NCI-H510A (cell line): Measurements from ENCODE around the gene UQCC5.

ENCODE experiments used
- DNase-seq: peaks from one replicate; lab custom pipeline; 2025; lab: John Stamatoyannopoulos, UW

UQCC5 gene

DNA sequence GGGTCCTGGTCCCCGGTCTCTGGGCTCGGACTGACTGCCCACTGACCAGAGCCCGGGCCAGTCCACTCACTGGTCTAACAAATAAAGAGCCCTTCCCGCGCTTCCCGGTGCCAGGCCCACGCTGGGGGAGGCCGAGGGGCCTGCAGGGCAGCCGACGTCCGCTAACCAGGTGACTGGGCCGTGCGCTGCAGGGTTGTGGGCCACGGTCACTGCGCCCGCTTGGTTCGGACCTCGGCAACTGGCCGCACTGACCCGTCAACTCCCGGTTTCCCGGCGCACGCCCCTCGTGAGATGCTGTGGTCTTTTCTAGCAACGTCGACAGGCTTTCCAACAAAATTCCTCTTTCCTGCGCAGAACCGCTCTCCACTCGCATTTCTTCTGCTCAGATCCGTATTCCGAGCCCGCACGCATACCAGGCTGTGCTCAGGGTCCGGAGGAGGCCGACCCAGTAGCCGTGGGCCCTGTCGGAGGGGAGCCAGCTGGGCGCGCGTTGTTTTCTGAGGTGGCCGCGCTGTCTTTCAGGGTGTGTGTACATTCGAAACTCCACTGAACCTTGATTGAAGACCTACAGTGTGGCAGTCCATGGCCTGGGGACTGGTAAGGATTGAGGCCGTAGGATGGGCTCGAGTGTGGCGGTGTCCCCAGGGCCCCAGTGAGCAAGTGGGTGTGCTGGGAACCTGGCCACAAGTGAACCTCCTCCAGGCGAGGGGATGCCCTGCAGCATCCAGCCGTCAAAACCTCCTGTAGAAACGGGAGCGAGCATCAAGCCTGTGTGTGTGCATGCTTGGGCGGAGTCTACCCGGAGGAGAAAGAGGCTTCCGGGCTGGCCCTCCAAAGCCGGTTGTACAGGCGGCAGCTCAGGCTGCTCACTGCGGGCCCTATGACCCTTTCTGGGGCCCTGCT is 1.9 kb upstream of the UQCC5 start:
- peak; percentile 59 for DNase-seq

DNA sequence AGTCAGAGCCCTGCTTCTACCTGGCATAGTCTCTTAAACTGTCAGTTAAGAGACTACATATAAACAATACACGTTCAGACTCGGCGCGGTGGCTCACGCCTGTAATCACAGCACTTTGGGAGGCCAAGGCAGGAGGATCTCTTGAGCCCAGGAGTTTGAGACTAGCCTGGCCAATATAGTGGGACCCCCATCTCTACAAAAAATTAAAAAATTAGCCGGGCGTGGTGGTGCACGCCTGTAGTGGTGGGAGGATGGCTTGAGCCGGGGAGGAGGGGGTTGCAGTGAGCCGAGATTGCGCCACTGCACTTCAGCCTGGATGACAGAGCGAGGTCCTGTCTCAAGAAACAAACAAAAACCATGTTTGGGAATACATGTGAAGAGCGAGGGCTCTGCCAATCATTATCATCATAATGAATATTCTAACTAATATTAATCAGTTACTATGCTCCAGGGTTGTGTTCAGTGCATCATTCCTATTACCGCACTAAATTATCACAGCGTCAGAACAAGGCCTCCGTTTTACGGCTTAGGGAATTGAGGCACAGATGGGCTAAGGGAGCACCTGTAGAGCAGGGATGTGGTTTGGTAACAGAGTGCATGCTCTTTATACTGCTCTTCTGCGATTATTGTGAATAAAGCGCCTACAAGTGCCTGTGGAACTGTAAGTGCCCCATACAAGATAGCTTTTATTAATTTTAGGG is 844 bp upstream of the UQCC5 start:
- no peak for DNase-seq

GRCh38 chr3:52536112-52536368 is 365 bp upstream of the UQCC5 start:
- DNase-seq = no peak

DNA sequence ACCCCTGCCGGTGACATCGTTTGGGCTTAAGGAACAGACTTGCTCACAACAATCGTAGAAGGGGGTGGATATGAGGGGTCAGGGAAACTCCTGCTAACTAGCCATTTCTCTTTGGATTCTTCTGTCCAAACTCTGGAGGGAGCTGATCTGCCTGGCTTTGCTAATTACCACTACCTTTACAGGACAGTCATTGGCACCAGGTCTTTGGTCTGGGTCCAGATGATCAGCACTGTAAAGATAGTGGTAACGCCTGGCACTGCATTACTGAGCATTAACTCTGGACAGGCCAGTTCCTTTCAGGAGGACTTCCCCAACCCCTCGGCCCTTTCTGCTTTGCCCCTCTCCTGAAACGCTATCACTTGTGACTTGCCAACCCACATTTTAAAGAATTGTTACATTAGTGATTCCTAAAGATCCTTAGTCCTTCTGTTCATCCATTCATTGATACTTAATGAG is 788 bp downstream of the UQCC5 start:
- no peak for DNase-seq

DNA sequence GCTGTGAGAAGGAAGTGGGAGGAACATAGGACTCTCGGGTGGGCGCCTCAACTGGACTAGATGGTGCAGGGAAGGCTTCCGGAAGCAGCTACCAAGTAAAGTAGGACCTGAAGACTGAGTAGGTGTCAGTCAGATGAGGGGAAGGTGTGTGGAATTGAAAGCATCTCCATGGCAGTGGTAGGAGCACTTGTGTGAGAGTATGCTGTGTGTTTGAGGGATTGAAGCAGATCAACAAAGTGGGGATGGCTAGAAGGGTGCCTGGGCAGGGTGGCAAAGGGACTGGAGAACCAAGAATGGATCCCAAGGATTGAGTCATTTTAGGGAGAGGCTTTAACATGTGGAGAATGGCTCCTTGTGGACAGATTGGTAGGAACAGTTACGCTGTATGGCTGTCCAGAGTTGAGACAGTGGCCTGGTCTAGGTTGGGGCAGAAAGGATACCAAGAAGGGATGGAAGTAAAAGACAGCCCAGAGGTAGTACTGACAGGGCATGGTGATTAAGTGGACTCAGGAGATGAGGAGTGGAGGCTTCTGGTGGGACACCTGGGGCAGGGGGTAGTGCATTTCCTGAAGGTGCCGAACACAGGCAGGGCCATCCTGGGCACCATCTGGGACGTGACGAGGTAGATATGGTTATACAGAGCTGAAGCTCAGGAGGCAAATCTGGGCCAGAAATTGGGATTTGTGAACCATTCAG is 1.5 kb downstream of the UQCC5 start:
- no peak for DNase-seq

GRCh38 chr3:52539010-52539653 is 2.7 kb downstream of the UQCC5 start:
- DNase-seq = no peak

DNA sequence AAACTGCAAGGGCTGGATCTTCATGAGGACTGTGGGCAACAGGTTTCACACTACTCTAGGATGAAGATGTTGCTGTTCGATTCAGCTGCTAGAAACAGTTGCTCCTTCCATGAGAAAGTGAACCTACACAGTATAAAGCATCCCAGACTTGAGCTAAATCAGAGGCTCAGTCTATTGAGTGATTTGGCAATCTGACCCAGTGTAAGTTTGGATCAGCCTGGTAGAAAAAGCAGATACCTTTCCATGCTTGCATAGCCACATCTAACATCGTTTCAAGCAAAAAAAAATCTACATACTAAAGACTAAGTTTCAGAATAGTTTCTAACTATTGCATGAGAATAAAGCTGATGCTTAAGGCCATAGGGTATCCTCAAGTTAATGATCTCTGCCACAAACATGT is 4.6 kb downstream of the UQCC5 start:
- DNase-seq = no peak

DNA sequence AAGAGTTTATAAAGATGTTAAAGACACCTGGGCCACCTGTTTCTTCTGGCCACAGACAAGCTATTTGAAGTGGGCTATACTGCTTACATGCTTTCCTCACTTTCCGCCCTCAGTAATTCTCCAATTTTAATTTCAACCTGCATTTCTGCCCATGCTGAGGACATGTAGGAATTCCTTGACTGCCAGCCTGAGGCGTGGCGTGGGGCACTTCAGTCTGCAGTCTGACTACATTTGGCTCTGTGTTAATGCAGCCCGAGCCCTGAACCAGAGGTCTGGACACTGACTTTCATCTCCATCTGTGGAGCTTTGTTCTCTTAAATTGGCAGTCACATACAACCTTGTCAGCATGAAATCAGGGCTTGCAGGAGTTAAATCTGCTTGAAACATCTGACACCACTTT is 8.5 kb downstream of the UQCC5 start:
- DNase-seq = no peak

DNA sequence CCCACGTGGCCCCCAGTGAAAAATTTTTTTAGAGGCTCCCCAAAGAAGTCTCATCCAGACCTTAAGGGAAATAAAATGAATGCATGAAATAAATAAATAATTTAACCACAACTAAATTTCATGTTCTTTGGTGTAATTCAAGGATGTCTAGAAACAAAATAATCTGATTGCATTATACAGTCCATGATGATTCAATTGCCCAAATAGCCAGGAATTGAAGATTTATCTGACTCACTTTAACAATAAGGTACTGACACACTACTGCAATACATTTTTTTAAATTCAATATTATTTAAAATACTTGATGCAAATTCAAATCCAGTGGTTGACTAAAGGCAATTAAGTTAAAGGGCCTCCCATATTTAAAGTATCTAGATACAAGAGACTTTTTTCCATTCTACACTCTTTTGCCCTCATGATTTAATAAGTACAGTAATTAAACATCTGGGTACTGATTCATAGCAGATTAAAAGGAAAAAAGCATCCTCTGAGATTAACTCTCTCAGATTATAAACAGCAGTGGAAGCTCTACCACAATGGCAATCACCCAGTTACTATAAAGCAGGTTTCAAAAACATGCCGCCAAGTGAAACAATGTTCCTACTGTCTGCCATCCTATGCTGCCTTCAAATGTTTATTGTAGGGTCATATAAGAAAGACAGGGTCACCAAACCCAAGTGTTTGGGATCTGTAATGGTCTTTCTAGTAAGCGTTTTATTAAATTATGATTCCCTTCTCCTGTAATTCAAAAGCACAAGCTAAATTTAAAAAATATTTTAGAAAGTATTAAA is 9.9 kb downstream of the UQCC5 start:
- DNase-seq = no peak

DNA sequence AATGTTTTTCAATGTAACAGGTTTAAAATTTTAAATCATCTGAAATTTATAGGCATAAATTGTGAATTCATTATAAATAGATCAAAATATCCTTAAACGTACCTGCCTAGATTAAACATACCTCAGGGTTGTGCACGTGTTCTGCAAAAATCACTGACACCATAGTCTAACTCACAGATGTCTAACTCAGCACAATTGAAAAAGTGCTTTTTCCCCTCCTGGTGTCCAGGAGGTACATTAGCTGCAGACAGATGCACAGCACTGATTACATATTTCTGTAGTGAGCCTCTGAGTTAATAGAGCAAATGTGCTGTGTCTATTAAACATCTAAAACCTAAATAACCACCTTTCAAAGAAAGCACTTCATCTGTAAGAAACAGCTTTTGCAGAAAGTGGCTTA is 10.7 kb downstream of the UQCC5 start:
- no peak for DNase-seq

- DNase-seq = no peak
Observed at GRCh38 chr3:52551118-52551517, 14.7 kb downstream of the UQCC5 start.

GRCh38 chr3:52552089-52552488 is 15.7 kb downstream of the UQCC5 start:
- DNase-seq = no peak

GRCh38 chr3:52554026-52554755 is 17.8 kb downstream of the UQCC5 start:
- DNase-seq = peak; percentile 64

- DNase-seq = no peak
Observed at GRCh38 chr3:52555056-52555455, 18.7 kb downstream of the UQCC5 start.

DNA sequence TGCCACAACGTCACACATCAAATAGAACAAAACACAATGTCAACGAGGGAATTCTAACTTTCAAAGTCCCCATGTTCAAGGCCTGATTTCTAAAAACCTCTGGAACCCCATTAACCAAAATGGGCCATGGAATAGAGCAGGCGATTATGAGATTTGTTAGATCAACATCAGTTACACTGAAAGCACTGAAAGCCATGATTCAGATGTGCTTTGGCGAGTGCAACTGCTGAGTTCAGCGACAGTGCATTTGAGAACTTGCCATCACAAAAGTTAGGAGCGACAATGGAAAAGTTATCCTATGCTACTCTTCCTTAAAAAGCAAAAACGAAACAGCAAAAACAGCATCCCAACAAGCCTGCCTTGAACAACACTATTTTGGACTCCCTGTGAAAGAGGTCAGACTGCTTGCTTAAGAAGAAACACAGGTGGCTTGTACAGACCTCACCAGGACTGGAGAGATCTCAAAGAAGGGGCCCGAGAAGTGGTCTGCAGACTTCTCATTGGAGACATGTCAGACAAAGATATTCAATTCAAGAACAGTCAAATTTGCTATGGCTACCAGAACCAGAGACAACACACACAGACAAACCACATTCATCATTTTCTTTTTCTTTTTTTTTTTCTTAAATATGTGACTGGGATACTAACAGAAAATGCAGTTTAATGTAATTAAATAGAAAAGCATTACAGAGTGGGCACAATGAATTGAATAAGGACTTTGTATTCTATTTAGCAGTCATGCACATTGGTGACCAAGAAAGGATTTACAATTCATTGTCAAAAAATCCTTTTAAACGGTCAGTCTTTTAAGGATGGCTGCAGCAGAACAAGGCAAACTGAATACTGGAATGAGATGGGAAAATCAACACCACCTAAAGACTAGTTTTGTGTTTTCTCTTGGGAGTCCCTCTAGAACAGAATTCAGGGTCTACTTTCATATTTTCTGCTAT is 20.9 kb downstream of the UQCC5 start:
- DNase-seq = no peak

DNA sequence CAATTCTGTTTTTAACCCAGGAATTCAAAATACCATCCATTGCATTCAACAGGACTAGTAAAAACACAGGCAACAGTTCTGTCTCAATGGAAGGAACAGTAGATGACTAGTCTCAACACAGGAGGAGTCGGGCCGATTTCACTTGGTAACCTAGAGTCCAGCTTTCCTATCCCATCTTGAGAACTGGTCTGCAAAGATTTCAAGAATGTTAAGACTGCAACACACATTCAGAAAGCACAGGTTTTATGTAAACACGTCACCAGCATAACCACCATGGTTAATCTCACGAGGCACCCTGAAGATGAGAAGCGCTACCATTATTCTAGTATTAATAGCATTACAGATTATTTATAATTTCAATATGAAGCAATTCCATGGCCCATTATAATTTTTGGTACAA is 22.0 kb downstream of the UQCC5 start:
- no peak for DNase-seq

GRCh38 chr3:52561028-52561747 is 24.8 kb downstream of the UQCC5 start:
- DNase-seq = no peak

DNA sequence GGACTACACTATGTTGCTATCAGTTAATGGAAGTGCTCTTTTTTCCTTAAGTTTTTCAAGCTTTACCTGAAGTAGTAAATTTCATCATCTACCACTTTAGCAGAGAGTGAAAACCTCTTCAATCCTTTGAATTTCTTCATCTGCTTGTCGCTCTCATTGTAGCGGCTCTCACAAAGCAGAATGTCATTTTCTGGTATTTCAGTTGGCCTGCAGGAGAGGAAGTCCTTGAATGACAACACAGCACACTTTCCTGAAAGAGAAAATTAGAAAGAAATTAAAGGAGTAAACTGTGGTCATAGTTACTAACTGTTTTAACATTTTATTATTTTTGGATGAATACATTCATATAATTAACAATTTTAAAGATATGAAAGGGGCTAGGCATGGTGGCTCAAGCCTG is 27.6 kb downstream of the UQCC5 start:
- DNase-seq = no peak

GRCh38 chr3:52568069-52568468 is 31.7 kb downstream of the UQCC5 start:
- DNase-seq = no peak
